ENCODE measurements around the gene FBXL19.
A peak's percentile ranks its signal among the peaks of the same experiment; 100 is the strongest.
"Not testable (repeated sequence)": the region's sequence is repeated elsewhere in the genome, so short reads cannot be mapped to it uniquely, and the experiment has no call there.

The FBXL19 gene

DNA sequence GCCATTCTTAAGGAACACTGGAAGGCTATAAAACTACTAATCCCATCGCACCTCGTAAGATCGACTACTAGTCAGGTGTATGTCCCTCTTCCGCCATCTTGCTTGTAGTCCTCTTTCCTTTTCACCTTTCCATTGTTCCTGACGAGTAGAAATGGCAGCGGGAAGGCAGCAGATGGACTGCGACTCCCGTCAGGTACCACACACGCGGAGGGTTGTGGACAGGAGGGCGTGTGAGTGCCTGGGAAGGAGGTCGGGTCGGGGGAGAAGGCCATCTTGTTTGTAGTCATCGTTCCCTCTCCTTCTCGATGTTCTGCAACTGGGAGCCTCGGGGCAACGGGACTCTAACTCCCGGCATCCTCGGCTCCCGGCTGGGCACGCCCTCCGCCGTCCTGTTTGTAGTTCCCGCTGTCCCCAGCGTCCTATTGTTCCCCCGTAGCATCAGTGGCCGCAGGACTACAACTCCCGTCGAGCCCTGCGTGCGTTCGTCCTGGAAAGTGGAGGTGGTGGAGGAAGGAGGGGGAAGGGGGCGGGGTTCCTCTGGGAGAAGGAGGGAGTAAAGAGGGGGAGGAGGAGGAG is 324 bp upstream of the FBXL19 start:
- peak; percentile 100 for DNase-seq

GRCh38 chr16:30924076-30924912 is 922 bp downstream of the FBXL19 start:
- peak; percentile 49 for DNase-seq

DNA sequence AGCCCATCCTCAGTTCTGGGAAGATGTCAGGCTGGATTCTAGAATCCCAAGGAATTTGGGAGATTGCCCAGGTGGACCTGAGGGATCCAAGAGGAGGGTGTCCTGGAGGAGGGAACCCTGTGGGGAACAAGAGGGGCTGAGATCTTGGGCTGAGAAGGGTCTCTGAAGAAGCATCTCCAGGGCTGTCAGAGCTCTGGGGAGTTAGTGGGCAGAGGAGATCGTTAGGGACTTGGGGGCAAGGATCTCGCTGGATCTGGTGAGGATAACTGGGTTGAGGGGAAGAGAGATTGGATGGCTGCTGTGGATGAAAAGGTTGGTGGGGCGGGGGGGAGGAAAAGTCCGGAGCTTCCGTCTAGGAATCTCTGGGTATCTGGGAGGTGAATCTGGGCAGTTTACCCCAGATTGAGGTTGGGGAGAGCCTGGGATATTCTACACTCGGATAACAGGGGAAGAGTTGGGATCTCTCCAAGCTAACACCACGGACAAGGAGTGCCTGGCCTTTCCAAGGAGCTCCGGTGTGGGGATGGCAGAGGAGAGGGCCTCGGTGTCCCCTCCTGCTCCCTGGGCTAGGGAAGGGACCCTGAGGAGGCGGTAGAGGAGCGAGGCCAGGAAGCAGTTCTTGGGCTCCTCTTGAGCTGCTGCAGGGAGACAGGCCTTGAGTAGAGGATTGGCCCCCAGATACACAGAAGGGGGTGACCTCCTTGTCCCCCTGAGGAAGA is 1.7 kb downstream of the FBXL19 start:
- DNase-seq: peak; percentile 29

DNA sequence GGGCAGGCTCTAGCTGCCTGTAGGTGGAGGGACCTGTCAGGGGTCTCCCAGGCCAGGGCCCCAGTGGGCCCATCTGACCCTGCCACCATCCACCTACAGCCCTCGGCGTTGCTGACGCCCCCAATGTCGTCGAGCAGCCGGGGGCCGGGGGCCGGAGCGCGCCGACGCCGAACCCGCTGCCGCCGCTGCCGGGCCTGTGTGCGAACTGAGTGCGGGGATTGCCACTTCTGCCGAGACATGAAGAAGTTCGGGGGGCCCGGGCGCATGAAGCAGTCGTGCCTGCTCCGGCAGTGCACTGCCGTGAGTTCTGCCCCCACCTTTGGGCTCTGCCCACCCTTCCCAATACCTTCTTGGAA is 2.2 kb downstream of the FBXL19 start:
- DNase-seq: no peak

- DNase-seq: no peak
Measured at GRCh38 chr16:30925995-30926811, 2.8 kb downstream of the FBXL19 start.

GRCh38 chr16:30926937-30927788 is 3.8 kb downstream of the FBXL19 start:
- DNase-seq: no peak

DNA sequence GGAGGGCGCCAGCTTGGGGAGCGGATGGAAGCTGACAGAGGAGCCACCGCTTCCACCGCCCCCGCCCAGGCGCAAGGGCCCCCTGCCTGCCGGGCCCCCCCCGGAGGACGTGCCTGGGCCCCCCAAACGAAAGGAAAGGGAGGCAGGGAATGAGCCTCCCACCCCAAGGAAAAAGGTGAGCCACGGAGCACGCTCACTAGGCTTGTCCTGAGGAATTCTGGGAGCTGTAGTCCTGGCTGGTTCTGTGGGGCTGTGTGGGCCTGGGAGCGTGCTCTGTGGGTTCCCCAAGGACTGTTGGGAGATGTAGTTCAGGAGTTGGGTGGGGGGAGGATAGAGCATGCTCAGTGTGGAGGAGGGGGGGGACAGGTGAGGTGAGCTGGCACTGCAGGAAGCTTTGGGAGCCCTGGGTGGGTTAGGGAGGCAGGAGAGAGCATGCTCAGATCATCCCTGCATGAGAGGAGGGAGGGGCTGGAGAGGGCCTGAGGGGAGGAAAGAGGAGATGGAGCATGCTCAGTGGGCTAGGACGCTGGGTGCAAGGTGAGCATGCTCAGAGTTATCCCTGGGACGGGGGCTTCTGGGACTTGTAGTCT is 4.5 kb downstream of the FBXL19 start:
- peak; percentile 94 for DNase-seq

GRCh38 chr16:30928390-30928789 is 5.0 kb downstream of the FBXL19 start:
- DNase-seq: no peak

GRCh38 chr16:30929167-30929566 is 5.8 kb downstream of the FBXL19 start:
- DNase-seq: no peak

DNA sequence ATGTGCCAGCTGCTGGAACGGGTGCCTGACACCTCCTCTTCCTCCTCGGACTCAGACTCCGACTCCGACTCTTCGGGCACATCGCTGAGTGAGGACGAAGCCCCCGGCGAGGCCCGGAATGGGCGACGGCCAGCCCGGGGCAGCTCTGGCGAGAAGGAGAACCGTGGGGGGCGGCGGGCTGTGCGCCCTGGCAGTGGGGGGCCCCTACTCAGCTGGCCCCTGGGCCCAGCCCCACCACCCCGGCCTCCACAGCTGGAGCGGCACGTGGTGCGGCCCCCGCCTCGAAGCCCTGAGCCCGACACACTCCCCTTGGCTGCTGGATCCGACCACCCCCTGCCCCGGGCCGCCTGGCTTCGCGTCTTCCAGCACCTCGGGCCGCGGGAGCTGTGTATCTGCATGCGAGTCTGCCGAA is 6.8 kb downstream of the FBXL19 start:
- DNase-seq: no peak

GRCh38 chr16:30931068-30931650 is 7.8 kb downstream of the FBXL19 start:
- no peak for DNase-seq

DNA sequence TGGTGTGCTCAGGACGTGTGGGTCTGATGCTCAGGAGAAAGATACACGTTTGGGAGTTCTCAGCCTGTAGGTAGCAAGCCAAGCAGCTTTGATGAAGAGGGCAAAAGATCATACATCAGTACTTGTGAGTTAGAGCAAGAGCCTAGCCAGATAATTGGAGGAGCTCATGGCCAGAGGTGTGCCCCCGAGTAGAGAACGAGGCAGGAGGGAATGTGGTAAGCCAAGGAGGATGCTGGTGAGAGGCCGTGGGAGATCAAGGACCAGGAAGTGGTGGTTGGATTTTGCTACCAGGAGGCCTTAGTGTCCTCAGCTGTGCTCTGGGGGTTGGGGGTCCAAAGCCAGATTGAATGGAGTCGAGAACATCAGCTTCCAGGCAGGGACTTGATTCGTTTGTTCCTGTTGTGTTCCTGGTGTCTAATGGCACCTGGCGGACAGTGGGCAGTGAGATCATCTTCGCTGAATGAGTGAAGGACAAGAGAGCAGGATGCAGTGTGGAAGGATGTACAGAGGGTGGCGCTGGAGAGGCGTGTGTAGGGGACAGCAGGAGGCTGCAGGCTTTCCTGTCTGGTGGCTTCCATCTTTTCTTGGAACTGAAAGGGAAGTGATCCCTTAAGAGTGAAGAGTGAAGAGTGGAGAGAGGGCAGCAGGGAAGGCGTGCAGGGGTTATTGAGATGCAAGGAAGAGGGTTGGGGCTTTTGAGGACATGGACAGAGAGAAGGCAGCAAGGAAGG is 11.6 kb downstream of the FBXL19 start:
- DNase-seq: peak; percentile 65

DNA sequence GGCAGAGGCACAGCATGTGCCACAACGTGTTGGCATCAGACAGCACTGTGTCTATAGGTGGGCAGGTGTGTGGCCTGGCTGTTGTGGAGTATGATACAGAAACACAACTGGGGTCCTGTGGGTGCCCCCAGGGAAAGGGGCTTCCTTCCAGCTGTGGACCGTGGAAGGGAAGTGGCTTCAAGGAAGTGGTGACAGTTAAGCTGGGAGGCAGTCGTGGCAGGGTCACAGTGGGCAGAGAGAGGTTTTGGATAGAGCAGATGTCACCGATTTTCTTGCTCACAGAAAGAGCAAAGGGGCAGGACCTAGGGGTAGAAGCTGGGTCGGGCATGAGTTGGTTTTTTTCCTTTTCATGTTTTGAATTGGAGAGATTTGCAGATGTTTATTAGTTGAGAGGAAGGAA is 14.3 kb downstream of the FBXL19 start:
- no peak for DNase-seq

DNA sequence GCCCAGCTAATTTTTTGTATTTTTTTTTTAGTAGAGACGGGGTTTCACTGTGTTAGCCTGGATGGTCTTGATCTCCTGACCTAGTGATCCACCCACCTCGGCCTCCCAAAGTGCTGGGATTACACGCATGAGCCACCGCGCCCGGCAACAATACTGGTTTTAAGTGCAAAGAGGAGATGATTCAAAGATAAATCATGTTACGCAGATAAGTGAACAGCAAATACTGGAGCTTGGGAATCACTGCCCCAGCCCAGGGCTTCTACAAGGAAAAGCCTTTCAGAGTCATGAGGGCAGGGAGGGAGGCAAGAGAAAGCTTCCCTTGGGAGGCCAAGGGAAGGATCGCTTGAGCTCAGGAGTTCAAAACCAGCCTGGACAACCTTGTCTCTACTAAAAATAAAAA is 16.2 kb downstream of the FBXL19 start:
- DNase-seq: not testable (repeated sequence)

GRCh38 chr16:30941600-30942425 is 18.4 kb downstream of the FBXL19 start:
- peak; percentile 77 for DNase-seq

GRCh38 chr16:30942426-30942806 is 19.0 kb downstream of the FBXL19 start:
- DNase-seq: no peak

DNA sequence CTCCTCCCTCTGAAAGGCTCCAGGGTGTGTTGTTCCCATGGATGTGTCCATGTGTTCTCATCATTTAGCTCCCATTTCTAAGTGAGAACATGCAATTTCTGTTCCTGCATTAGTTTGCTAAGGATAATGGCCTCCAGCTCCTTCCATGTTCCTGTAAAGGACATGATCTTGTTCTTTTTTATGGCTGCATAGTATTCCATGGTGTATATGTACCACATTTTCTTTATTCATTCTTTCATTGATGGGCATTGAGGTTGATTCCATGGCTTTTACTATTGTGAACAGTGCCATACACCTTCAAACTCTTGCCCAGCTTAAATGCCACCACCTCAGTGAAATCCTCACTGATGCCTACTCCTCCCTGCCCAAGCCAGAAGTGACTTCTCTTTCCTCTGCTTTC is 21.0 kb downstream of the FBXL19 start:
- DNase-seq: no peak

- DNase-seq: no peak
Measured at GRCh38 chr16:30946671-30947540, 23.5 kb downstream of the FBXL19 start.

- DNase-seq: no peak
Measured at GRCh38 chr16:30947541-30947858, 24.1 kb downstream of the FBXL19 start.
